Hypothalamus (tissue), 51 donors: ENCODE measurements around the gene TRDN.

ENCODE experiments used
- DNase-seq, 51 donors: peaks; one replicate each; lab custom pipeline; 2025; lab: John Stamatoyannopoulos, UW

The TRDN gene

GRCh38 chr6:123636782-123637181 is at the start of gene TRDN:
TSS of gene TRDN (minus strand) at chr6:123636950. CDS start at chr6:123636775, 175 bp downstream.
- DNase-seq: no peak

GRCh38 chr6:123681957-123682462 is 45.3 kb upstream of the TRDN start:
- DNase-seq: no peak

GRCh38 chr6:123677897-123678296 is 41.1 kb upstream of the TRDN start:
- DNase-seq: no peak

- DNase-seq: no peak
Observed at GRCh38 chr6:123676793-123677192, 40.0 kb upstream of the TRDN start.

- DNase-seq: no peak
Observed at GRCh38 chr6:123668965-123669591, 32.3 kb upstream of the TRDN start.

- no peak for DNase-seq
Observed at GRCh38 chr6:123668063-123668462, 31.3 kb upstream of the TRDN start.

- no peak for DNase-seq
Observed at GRCh38 chr6:123663436-123663835, 26.7 kb upstream of the TRDN start.

- no peak for DNase-seq
Observed at GRCh38 chr6:123662757-123663156, 26.0 kb upstream of the TRDN start.

- DNase-seq: no peak
Observed at GRCh38 chr6:123661105-123661891, 24.5 kb upstream of the TRDN start.

GRCh38 chr6:123659960-123660748 is 23.4 kb upstream of the TRDN start:
- no peak for DNase-seq

GRCh38 chr6:123658848-123659247 is 22.1 kb upstream of the TRDN start:
- DNase-seq: no peak

- no peak for DNase-seq
Observed at GRCh38 chr6:123655521-123656306, 19.0 kb upstream of the TRDN start.

- no peak for DNase-seq
Observed at GRCh38 chr6:123648723-123649122, 12.0 kb upstream of the TRDN start.

- no peak for DNase-seq
Observed at GRCh38 chr6:123648020-123648580, 11.3 kb upstream of the TRDN start.

GRCh38 chr6:123641497-123641896 is 4.7 kb upstream of the TRDN start:
- DNase-seq: no peak

GRCh38 chr6:123640567-123641187 is 3.9 kb upstream of the TRDN start:
- DNase-seq: no peak

GRCh38 chr6:123638865-123639264 is 2.1 kb upstream of the TRDN start:
- DNase-seq: no peak

GRCh38 chr6:123636282-123636681 is 468 bp downstream of the TRDN start:
- no peak for DNase-seq

GRCh38 chr6:123635567-123635966 is 1.2 kb downstream of the TRDN start:
- no peak for DNase-seq

- no peak for DNase-seq
Observed at GRCh38 chr6:123635144-123635543, 1.6 kb downstream of the TRDN start.
